HG02610 (cell line): Measurements from ENCODE around the gene HOOK2.
"Not testable (repeated sequence)": the region's sequence is repeated elsewhere in the genome, so short reads cannot be mapped to it uniquely, and the experiment has no call there.

Source experiments
- ATAC-seq: cut with Tn5 transposase; IDR thresholded peaks from one replicate; pipeline ENCODE4 v1.9.1; 2021; ENCODE audit warnings: mild to moderate bottlenecking, moderate library complexity; ENCODE audit not compliant: unreplicated experiment

HOOK2 gene

GRCh38 chr19:12774588-12775555, at the start of gene HOOK2:
Gene HOOK2 (minus strand): TSS chr19:12775552. CDS start chr19:12775449, 103 bp downstream.
- ATAC-seq = no peak

- ATAC-seq = no peak
These were observed 46.4 kb upstream of the HOOK2 start for GRCh38 chr19:12821761-12822160.

GRCh38 chr19:12817810-12818209, 42.5 kb upstream of the HOOK2 start:
- not testable (repeated sequence) for ATAC-seq

GRCh38 chr19:12817188-12817587, 41.8 kb upstream of the HOOK2 start:
- ATAC-seq = not testable (repeated sequence)

GRCh38 chr19:12815088-12815487, 39.7 kb upstream of the HOOK2 start:
- ATAC-seq = no peak

GRCh38 chr19:12806242-12807081, 31.1 kb upstream of the HOOK2 start, which contains the start of gene RNASEH2A:
Gene RNASEH2A (plus strand): TSS chr19:12806584. CDS start chr19:12806674, 90 bp downstream.
- ATAC-seq = peak; percentile 75

GRCh38 chr19:12804051-12804450, 28.7 kb upstream of the HOOK2 start:
- no peak for ATAC-seq

- ATAC-seq = no peak
These were observed 27.1 kb upstream of the HOOK2 start for GRCh38 chr19:12802267-12803106.

GRCh38 chr19:12801466-12802266, 26.3 kb upstream of the HOOK2 start, which contains the start of the genes PRDX2 and THSD8:
Gene PRDX2 (minus strand): TSS chr19:12801800. CDS start chr19:12801261, 539 bp downstream.
Gene THSD8 (plus strand): TSS chr19:12802069. CDS start chr19:12802072, 3 bp downstream.
- no peak for ATAC-seq

GRCh38 chr19:12800923-12801465, 25.6 kb upstream of the HOOK2 start:
- ATAC-seq = no peak

- ATAC-seq = no peak
These were observed 25.1 kb upstream of the HOOK2 start for GRCh38 chr19:12800466-12800770.

GRCh38 chr19:12799742-12800465, 24.6 kb upstream of the HOOK2 start:
- ATAC-seq = no peak

GRCh38 chr19:12797607-12798006, 22.3 kb upstream of the HOOK2 start:
- not testable (repeated sequence) for ATAC-seq

GRCh38 chr19:12797141-12797587, 21.8 kb upstream of the HOOK2 start:
- no peak for ATAC-seq

GRCh38 chr19:12796146-12797071, 21.1 kb upstream of the HOOK2 start:
- ATAC-seq = no peak

- ATAC-seq = no peak
These were observed 19.6 kb upstream of the HOOK2 start for GRCh38 chr19:12794971-12795381.

GRCh38 chr19:12794196-12794941, 19.0 kb upstream of the HOOK2 start:
- ATAC-seq = no peak
